Nephron progenitor cell (in vitro differentiated cells): ENCODE measurements around the gene RHBDF1.

Experiments
- DNase-seq: peaks from one replicate; pipeline ENCODE4 v3.0.0; 2021
- H3K27ac Mint-ChIP-seq: 2 replicates; pipeline ENCODE4 v1.8.0; 2021; ENCODE audit warnings: mild to moderate bottlenecking, moderate library complexity, mixed read lengths
- H3K27me3 Mint-ChIP-seq: 2 replicates; pipeline ENCODE4 v1.8.0; 2021; ENCODE audit warnings: mild to moderate bottlenecking, low read depth, mixed read lengths; ENCODE audit not compliant: poor library complexity
- H3K36me3 Mint-ChIP-seq: 2 replicates; pipeline ENCODE4 v1.8.0; 2021; ENCODE audit warnings: low read depth, mixed read lengths
- H3K4me1 Mint-ChIP-seq: 2 replicates; pipeline ENCODE4 v1.8.0; 2021; ENCODE audit warnings: mixed read lengths
- H3K4me3 Mint-ChIP-seq: 2 replicates; pipeline ENCODE4 v1.8.0; 2021; ENCODE audit warnings: mild to moderate bottlenecking, moderate library complexity, mixed read lengths
- H3K9me3 Mint-ChIP-seq: 2 replicates; pipeline ENCODE4 v1.8.0; 2021; ENCODE audit warnings: mild to moderate bottlenecking, moderate library complexity, mixed read lengths
- CTCF ChIP-seq: fragments of 200-600 bp; sonication (generic); IDR thresholded peaks from 2 replicates; pipeline ENCODE4 v1.5.0; 2021; ENCODE audit warnings: antibody characterized with exemption

RHBDF1 gene

GRCh38 chr16:72561-73548 is at the start of gene RHBDF1:
TSS of gene RHBDF1 (minus strand) at chr16:72631. CDS start at chr16:65015, 7,616 bp downstream.
- Mint-ChIP-seq H3K36me3 (no peaks in the 10 kb centered on the region), H3K4me3 (peak within 1 kb of the TSS; percentile 88), H3K9me3 (no peaks in the 10 kb centered on the region), H3K4me1 (peaks cover 81% of the 10 kb centered on the region), H3K27me3 (no peaks in the 10 kb centered on the region), H3K27ac (peak within 1 kb of the TSS; percentile 84)
- peak; percentile 81 for DNase-seq
- no peak for TF ChIP-seq CTCF

- Mint-ChIP-seq H3K36me3 (peaks cover 11% of the 10 kb centered on the region), H3K27me3 (peaks cover 5% of the 10 kb centered on the region)
- DNase-seq, result no peak
Observed at GRCh38 chr16:120756-121155, 48.3 kb upstream of the RHBDF1 start.

GRCh38 chr16:119835-120491 is 47.5 kb upstream of the RHBDF1 start:
- H3K4me3 Mint-ChIP-seq, result no peak overlapping the region
- H3K27ac Mint-ChIP-seq, result no peak overlapping the region
- no peak for TF ChIP-seq CTCF
- no peak for DNase-seq
- H3K36me3 Mint-ChIP-seq, result peaks cover 11% of the 10 kb centered on the region
- H3K4me1 Mint-ChIP-seq, result no peaks in the 10 kb centered on the region
- H3K27me3 Mint-ChIP-seq, result peaks cover 3% of the 10 kb centered on the region
- H3K9me3 Mint-ChIP-seq, result no peaks in the 10 kb centered on the region

More at GRCh38 chr16:120756-121155, 48.3 kb upstream of the RHBDF1 start:
- Mint-ChIP-seq H3K4me1 (no peaks in the 10 kb centered on the region), H3K27ac (no peak overlapping the region), H3K4me3 (no peak overlapping the region), H3K9me3 (no peaks in the 10 kb centered on the region)
- no peak for TF ChIP-seq CTCF

GRCh38 chr16:119295-119694 is 46.9 kb upstream of the RHBDF1 start:
- Mint-ChIP-seq H3K4me1 (no peaks in the 10 kb centered on the region), H3K36me3 (peaks cover 14% of the 10 kb centered on the region), H3K27ac (no peak overlapping the region), H3K9me3 (no peaks in the 10 kb centered on the region), H3K27me3 (peaks cover 3% of the 10 kb centered on the region), H3K4me3 (no peak overlapping the region)
- DNase-seq, result no peak
- TF ChIP-seq CTCF, result no peak

- TF ChIP-seq CTCF, result no peak
- peaks cover 3% of the 10 kb centered on the region for H3K27me3 Mint-ChIP-seq
- no peaks in the 10 kb centered on the region for H3K9me3 Mint-ChIP-seq
- H3K27ac Mint-ChIP-seq, result no peak overlapping the region
- H3K36me3 Mint-ChIP-seq, result peaks cover 18% of the 10 kb centered on the region
- no peak overlapping the region for H3K4me3 Mint-ChIP-seq
- no peaks in the 10 kb centered on the region for H3K4me1 Mint-ChIP-seq
- DNase-seq, result no peak
Observed at GRCh38 chr16:118857-119256, 46.4 kb upstream of the RHBDF1 start.
